Endothelial cell (in vitro differentiated cells): ENCODE measurements around the gene MAMSTR. TPM values are rescaled to one million over a fixed set of nuclear protein-coding genes. Genes with fewer than 3 reads are reported as not detected.

Experiments
- DNase-seq: peaks from one replicate; pipeline ENCODE4 v3.0.0; 2021; ENCODE audit warnings: low spot score
- H3K27ac Mint-ChIP-seq: one replicate; pipeline ENCODE4 v1.8.0; 2021; ENCODE audit warnings: mixed read lengths, inconsistent platforms; ENCODE audit not compliant: unreplicated experiment
- H3K27me3 Mint-ChIP-seq: one replicate; pipeline ENCODE4 v1.8.0; 2021; ENCODE audit warnings: mild to moderate bottlenecking, moderate library complexity, mixed read lengths, inconsistent platforms; ENCODE audit not compliant: unreplicated experiment
- H3K36me3 Mint-ChIP-seq: one replicate; pipeline ENCODE4 v1.8.0; 2021; ENCODE audit warnings: mild to moderate bottlenecking, low read depth, mixed read lengths, inconsistent platforms; ENCODE audit not compliant: unreplicated experiment
- H3K4me1 Mint-ChIP-seq: one replicate; pipeline ENCODE4 v1.8.0; 2021; ENCODE audit warnings: mild to moderate bottlenecking, mixed read lengths, inconsistent platforms; ENCODE audit not compliant: unreplicated experiment
- H3K4me3 Mint-ChIP-seq: one replicate; pipeline ENCODE4 v1.8.0; 2021; ENCODE audit warnings: mild to moderate bottlenecking, mixed read lengths, inconsistent platforms; ENCODE audit not compliant: unreplicated experiment
- H3K9me3 Mint-ChIP-seq: one replicate; pipeline ENCODE4 v1.8.0; 2021; ENCODE audit warnings: mixed read lengths, inconsistent platforms; ENCODE audit not compliant: unreplicated experiment
- total RNA-seq: library from RNA; stranded (reverse); fragmentation: NEBNext Ultra II Directional; extraction: Animal tissue kit (Norgen Biotek cat#: 25700); gene quantifications from one replicate; pipeline ENCODE4 v1.2.1, GENCODE V29; 2021; ENCODE audit not compliant: unreplicated experiment
- TF ChIP-seq, protein P1 (sequence below): fragments of 200-600 bp; sonication (generic); IDR thresholded peaks from one replicate; pipeline ENCODE4 v1.5.0; 2021; ENCODE audit warnings: antibody characterized with exemption; ENCODE audit not compliant: unreplicated experiment

The MAMSTR gene
- total RNA-seq, 1 donor from 2014 or later, result 1.5 TPM

DNA sequence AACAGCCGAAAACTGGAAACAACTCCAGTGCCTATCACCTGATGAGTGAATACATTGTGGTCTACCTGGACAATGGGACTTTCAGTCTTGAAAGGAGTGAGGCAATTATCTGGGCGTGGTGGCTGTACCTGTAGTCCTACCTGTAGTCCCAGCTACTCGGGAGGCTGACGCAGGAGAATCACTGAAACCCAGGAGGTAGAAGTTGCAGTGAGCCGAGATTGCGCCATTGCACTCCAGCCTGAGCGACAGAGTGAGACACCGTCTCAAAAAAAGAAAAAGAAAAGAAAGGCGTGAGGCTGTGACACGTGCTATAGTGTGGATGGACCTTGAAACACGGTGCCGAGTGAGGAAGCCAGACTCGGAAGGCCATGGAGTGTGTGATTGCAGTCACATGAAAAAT lies 42.6 kb downstream of the MAMSTR start:
- TF ChIP-seq, protein P1, sequence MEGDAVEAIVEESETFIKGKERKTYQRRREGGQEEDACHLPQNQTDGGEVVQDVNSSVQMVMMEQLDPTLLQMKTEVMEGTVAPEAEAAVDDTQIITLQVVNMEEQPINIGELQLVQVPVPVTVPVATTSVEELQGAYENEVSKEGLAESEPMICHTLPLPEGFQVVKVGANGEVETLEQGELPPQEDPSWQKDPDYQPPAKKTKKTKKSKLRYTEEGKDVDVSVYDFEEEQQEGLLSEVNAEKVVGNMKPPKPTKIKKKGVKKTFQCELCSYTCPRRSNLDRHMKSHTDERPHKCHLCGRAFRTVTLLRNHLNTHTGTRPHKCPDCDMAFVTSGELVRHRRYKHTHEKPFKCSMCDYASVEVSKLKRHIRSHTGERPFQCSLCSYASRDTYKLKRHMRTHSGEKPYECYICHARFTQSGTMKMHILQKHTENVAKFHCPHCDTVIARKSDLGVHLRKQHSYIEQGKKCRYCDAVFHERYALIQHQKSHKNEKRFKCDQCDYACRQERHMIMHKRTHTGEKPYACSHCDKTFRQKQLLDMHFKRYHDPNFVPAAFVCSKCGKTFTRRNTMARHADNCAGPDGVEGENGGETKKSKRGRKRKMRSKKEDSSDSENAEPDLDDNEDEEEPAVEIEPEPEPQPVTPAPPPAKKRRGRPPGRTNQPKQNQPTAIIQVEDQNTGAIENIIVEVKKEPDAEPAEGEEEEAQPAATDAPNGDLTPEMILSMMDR, result no peak
- Mint-ChIP-seq H3K36me3 (no peaks in the 10 kb centered on the region), H3K27me3 (peaks cover 7% of the 10 kb centered on the region), H3K4me3 (no peak overlapping the region), H3K27ac (no peak overlapping the region), H3K4me1 (no peaks in the 10 kb centered on the region), H3K9me3 (no peaks in the 10 kb centered on the region)
- no peak for DNase-seq

DNA sequence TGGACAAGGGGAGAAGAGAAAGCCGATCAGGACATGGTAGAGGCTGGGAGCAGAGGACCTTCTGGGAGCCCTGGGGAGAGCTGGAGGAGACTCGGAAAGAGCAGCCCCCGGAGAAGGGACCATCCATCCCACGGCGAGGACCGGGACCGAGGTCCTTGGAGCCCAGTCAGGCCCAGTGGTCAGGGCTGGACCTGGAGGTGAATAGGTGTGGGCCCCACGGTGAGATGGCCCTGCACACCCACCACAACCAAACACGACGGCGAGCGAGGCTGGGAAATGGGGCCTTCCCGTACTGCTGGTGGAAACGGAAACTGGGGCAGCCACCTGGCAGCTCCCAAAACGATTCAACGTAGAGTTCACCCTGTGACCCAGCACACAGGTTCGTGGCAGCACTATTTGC lies 43.0 kb downstream of the MAMSTR start:
- H3K4me1 Mint-ChIP-seq, result no peaks in the 10 kb centered on the region
- TF ChIP-seq, protein P1, result no peak
- no peak overlapping the region for H3K4me3 Mint-ChIP-seq
- H3K36me3 Mint-ChIP-seq, result no peaks in the 10 kb centered on the region
- H3K27ac Mint-ChIP-seq, result no peak overlapping the region
- no peaks in the 10 kb centered on the region for H3K9me3 Mint-ChIP-seq
- no peak for DNase-seq
- peaks cover 7% of the 10 kb centered on the region for H3K27me3 Mint-ChIP-seq

DNA sequence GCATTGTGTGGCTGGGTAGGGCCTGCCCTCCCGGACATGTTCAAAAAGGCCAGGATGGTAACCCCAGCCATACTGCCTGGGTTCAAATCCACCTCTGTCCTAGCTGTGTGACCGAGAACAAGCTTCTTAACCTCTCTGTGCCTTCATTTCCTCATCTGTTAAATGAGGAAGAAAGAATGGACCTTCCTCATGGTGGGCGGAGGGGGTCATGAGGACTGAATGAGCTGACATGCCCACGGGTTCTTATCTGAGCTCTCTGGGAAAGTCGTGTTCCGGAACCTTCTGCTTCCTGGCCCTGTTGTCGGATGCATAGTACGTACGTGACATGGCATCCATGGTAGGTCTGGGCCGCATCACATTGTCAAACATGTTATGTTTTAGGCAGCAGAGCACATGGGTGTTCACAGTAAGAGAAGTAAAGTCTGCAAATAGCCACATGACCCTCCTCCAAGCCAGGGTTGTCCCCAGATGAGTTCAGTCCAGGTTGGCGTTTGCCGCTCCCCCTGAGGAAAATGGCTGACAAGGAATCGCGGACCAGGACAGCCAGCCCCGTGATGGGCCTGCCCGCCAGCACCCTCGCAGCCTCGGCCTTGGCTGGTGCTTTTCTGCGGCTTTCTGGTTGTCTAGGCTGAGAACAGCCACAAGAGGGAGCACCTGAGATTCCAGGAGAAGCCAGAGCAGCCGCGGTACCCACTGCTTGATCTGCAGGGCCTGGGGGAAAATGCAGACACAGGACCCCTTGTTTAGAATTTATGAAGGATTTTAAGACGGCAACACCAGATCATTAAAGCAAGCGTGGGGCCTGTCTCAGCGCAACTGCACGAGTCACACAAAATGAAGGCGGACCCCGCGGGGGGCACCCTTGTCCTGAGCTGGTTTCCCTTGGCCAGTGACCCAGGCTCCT lies 44.4 kb downstream of the MAMSTR start:
- no peak overlapping the region for H3K4me3 Mint-ChIP-seq

DNA sequence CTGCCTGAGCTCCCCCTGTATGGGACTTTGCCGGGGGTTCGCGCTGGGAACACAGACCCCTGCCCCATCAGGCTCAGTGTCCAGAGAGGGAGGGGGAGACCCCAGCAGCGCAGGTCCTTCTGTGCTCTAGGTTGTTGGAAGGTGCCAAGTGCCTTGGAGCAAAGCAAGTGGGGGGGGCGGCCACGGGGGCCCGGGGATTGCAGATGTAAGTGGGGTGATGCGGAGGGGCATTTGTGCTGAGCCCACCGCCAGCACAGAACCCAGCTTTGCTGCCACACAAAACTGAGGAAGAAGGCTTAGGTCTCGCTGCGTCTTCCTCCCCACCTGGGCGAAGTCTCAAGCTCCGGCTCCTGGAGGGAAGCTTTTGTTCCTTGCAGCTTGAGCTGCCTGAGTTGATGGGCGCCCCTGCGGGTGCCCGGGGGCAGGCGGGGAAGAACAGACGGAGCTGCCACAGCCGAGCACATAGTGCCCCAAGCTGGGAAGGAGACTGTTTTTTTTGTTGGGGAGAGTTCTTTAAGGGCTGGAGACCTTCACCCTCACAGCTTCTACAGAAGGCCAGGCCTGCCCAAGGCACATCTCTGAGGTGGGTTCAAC lies 45.2 kb downstream of the MAMSTR start:
- no peak overlapping the region for H3K27ac Mint-ChIP-seq
- TF ChIP-seq, protein P1, result no peak
- peaks cover 5% of the 10 kb centered on the region for H3K36me3 Mint-ChIP-seq
- DNase-seq, result no peak
- peaks cover 13% of the 10 kb centered on the region for H3K27me3 Mint-ChIP-seq
- peaks cover 4% of the 10 kb centered on the region for H3K4me1 Mint-ChIP-seq
- H3K9me3 Mint-ChIP-seq, result no peaks in the 10 kb centered on the region
- no peak overlapping the region for H3K4me3 Mint-ChIP-seq

More for the DNA sequence above, 44.4 kb downstream of the MAMSTR start:
- Mint-ChIP-seq H3K36me3 (no peaks in the 10 kb centered on the region), H3K27me3 (peaks cover 7% of the 10 kb centered on the region), H3K4me1 (no peaks in the 10 kb centered on the region), H3K27ac (no peak overlapping the region), H3K9me3 (no peaks in the 10 kb centered on the region)
- TF ChIP-seq, protein P1, result peak; percentile 82
- DNase-seq, result peak; percentile 80
